HEK293 (cell line): Measurements from ENCODE around the gene AQP6.

ENCODE experiments used
- CTCF ChIA-PET: fragments of 350-600 bp; formaldehyde crosslinking; extraction: SDS; loops from one replicate; lab custom pipeline; 2021; ENCODE audit warnings: antibody characterized with exemption; lab: Yijun Ruan, JAX
- POLR2A ChIA-PET: fragments of 300-600 bp; formaldehyde crosslinking; extraction: SDS; loops from one replicate; lab custom pipeline; 2020; ENCODE audit warnings: antibody characterized with exemption, inconsistent platforms; lab: Yijun Ruan, JAX
- H3K27ac ChIP-seq: fragments of 200-500 bp; sonication (Bioruptor generic); 2 replicates; pipeline ENCODE4 v1.5.1; 2014; ENCODE audit warnings: low read depth, low read length, control low read depth, inconsistent platforms; ENCODE audit errors: extremely low read depth
- H3K36me3 ChIP-seq, 2 experiments: fragments of 200-500 bp in 1 of 2; sonication (Bioruptor generic) in 1 of 2; 1 replicate in 1 of 2; 2 replicates in 1 of 2; pipeline ENCODE4 v1.5.1; 2014 to 2017; ENCODE audit warnings: inconsistent platforms in 2 of 2, low read length in 2 of 2; ENCODE audit not compliant: control insufficient read depth in 2 of 2, insufficient read depth in 1 of 2
- H3K4me1 ChIP-seq: fragments of 200-500 bp; sonication (Bioruptor generic); 2 replicates; pipeline ENCODE4 v1.5.1; 2014; ENCODE audit warnings: mild to moderate bottlenecking, low read length, inconsistent platforms; ENCODE audit not compliant: control insufficient read depth, insufficient read depth
- H3K4me3 ChIP-seq: 2 replicates; pipeline ENCODE4 v1.5.1; 2011; ENCODE audit warnings: low read depth, mild to moderate bottlenecking, control low read depth, low read length, moderate library complexity
- H3K9me3 ChIP-seq: fragments of 200-500 bp; sonication (Bioruptor generic); 2 replicates; pipeline ENCODE4 v1.5.1; 2014; ENCODE audit warnings: low read depth, low read length, inconsistent platforms; ENCODE audit not compliant: control insufficient read depth, insufficient read depth
- CTCF ChIP-seq: fragments of 450-650 bp; formaldehyde crosslinking; IDR thresholded peaks from 2 replicates; pipeline ENCODE4 v1.5.1; 2016; ENCODE audit warnings: missing biosample characterization, missing genetic modification characterization
- HIC1 ChIP-seq: fragments of 450-650 bp; formaldehyde crosslinking; IDR thresholded peaks from 2 replicates; pipeline ENCODE4 v1.5.1; 2016; ENCODE audit warnings: missing biosample characterization, missing genetic modification characterization
- KLF7 ChIP-seq: fragments of 450-650 bp; formaldehyde crosslinking; IDR thresholded peaks from 2 replicates; pipeline ENCODE4 v1.5.1; 2016; ENCODE audit warnings: missing biosample characterization, missing genetic modification characterization, borderline replicate concordance
- MYNN ChIP-seq: fragments of 450-650 bp; formaldehyde crosslinking; IDR thresholded peaks from 2 replicates; pipeline ENCODE4 v1.5.1; 2016; ENCODE audit warnings: missing biosample characterization, missing genetic modification characterization, borderline replicate concordance
- PATZ1 ChIP-seq: fragments of 450-650 bp; formaldehyde crosslinking; IDR thresholded peaks from 2 replicates; pipeline ENCODE4 v1.5.1; 2016; ENCODE audit warnings: missing biosample characterization, missing genetic modification characterization
- PRDM2 ChIP-seq: fragments of 450-650 bp; formaldehyde crosslinking; IDR thresholded peaks from 2 replicates; pipeline ENCODE4 v1.5.1; 2016; ENCODE audit warnings: missing biosample characterization, missing genetic modification characterization, borderline replicate concordance
- SCRT2 ChIP-seq: fragments of 450-650 bp; formaldehyde crosslinking; IDR thresholded peaks from 2 replicates; pipeline ENCODE4 v1.5.1; 2016; ENCODE audit warnings: missing biosample characterization, missing genetic modification characterization
- TCF7L2 ChIP-seq: IDR thresholded peaks from 2 replicates; pipeline ENCODE4 v1.6.1; 2011; ENCODE audit warnings: low read depth, mild to moderate bottlenecking, inconsistent platforms, low read length, moderate library complexity, borderline replicate concordance
- ZEB2 ChIP-seq: fragments of 450-650 bp; formaldehyde crosslinking; IDR thresholded peaks from 2 replicates; pipeline ENCODE4 v1.5.1; 2016; ENCODE audit warnings: missing biosample characterization, missing genetic modification characterization
- ZNF16 ChIP-seq: fragments of 450-650 bp; formaldehyde crosslinking; IDR thresholded peaks from 2 replicates; pipeline ENCODE4 v1.5.1; 2016; ENCODE audit warnings: low read depth, missing biosample characterization, missing genetic modification characterization
- ZNF184 ChIP-seq: fragments of 450-650 bp; IDR thresholded peaks from 2 replicates; pipeline ENCODE4 v1.5.1; 2018; ENCODE audit warnings: missing biosample characterization, mild to moderate bottlenecking, missing genetic modification characterization
- ZNF19 ChIP-seq: fragments of 450-650 bp; formaldehyde crosslinking; IDR thresholded peaks from 2 replicates; pipeline ENCODE4; 2016; ENCODE audit warnings: missing biosample characterization, missing genetic modification characterization, low read depth
- ZNF223 ChIP-seq: fragments of 450-650 bp; formaldehyde crosslinking; IDR thresholded peaks from 2 replicates; pipeline ENCODE4 v1.5.1; 2016; ENCODE audit warnings: missing biosample characterization, missing genetic modification characterization
- ZNF274 ChIP-seq, 2 experiments: fragments of 200-500 bp in 1 of 2; fragments of 450-650 bp in 1 of 2; sonication (Bioruptor generic) in 1 of 2; formaldehyde crosslinking in 1 of 2; IDR thresholded peaks; 2 replicates each; pipeline versions ENCODE4 v1.5.1 to v1.6.1; 2014 to 2016; ENCODE audit warnings: borderline replicate concordance in 1 of 2, inconsistent platforms in 1 of 2, low read length in 1 of 2, missing biosample characterization in 1 of 2, missing genetic modification characterization in 1 of 2
- ZNF416 ChIP-seq: fragments of 450-650 bp; formaldehyde crosslinking; IDR thresholded peaks from 2 replicates; pipeline ENCODE4 v1.5.1; 2016; ENCODE audit warnings: missing biosample characterization, missing genetic modification characterization
- ZNF501 ChIP-seq: fragments of 450-650 bp; formaldehyde crosslinking; IDR thresholded peaks from 2 replicates; pipeline ENCODE4 v1.5.1; 2016; ENCODE audit warnings: missing biosample characterization, missing genetic modification characterization
- ZNF555 ChIP-seq: fragments of 450-650 bp; formaldehyde crosslinking; conservative IDR thresholded peaks from 2 replicates; pipeline ENCODE4 v1.5.1; 2017; ENCODE audit warnings: missing biosample characterization, mild to moderate bottlenecking, missing genetic modification characterization, inconsistent platforms
- ZNF558 ChIP-seq: fragments of 450-650 bp; formaldehyde crosslinking; IDR thresholded peaks from 2 replicates; pipeline ENCODE4 v1.5.1; 2016; ENCODE audit warnings: missing biosample characterization, missing genetic modification characterization
- ZNF664 ChIP-seq: fragments of 450-650 bp; formaldehyde crosslinking; IDR thresholded peaks from 2 replicates; pipeline ENCODE4 v1.5.1; 2016; ENCODE audit warnings: missing biosample characterization, missing genetic modification characterization
- ZNF837 ChIP-seq: fragments of 450-650 bp; formaldehyde crosslinking; IDR thresholded peaks from 2 replicates; pipeline ENCODE4 v1.5.1; 2016; ENCODE audit warnings: missing biosample characterization, missing genetic modification characterization
- ZSCAN4 ChIP-seq: fragments of 450-650 bp; formaldehyde crosslinking; IDR thresholded peaks from 2 replicates; pipeline ENCODE4 v1.5.1; 2017; ENCODE audit warnings: missing biosample characterization, missing genetic modification characterization

Gene AQP6

GRCh38 chr12:49923880-49924556 lies 48.7 kb upstream of the AQP6 start (continued):
- TF ChIP-seq CTCF (tag by site-specific recombination), result no peak
- TF ChIP-seq ZNF184 (tag by site-specific recombination), result no peak
- no peak for TF ChIP-seq SCRT2 (tag by site-specific recombination)
- TF ChIP-seq ZNF223 (tag by site-specific recombination), result no peak

- Histone ChIP-seq H3K4me1 (no peaks in the 10 kb centered on the region), H3K36me3 (no peaks in the 10 kb centered on the region), H3K9me3 (no peaks in the 10 kb centered on the region), H3K4me3 (no peak overlapping the region), H3K27ac (no peak overlapping the region)
- POLR2A ChIA-PET, result no interaction called here
- no peak for TF ChIP-seq ZNF558 (tag by site-specific recombination)
- no peak for TF ChIP-seq ZNF555 (tag by site-specific recombination)
- TF ChIP-seq ZNF19 (tag by site-specific recombination), result no peak
- TF ChIP-seq MYNN (tag by site-specific recombination), result no peak
- TF ChIP-seq ZNF416, result no peak
- TF ChIP-seq PATZ1, result no peak
- no peak for TF ChIP-seq ZNF837 (tag by site-specific recombination)
- TF ChIP-seq ZNF664 (tag by site-specific recombination), result no peak
- TF ChIP-seq ZNF501, result no peak
- no peak for TF ChIP-seq ZNF184 (tag by site-specific recombination)
- no peak for TF ChIP-seq ZNF274 (IDR thresholded peaks at IDR 0.05; ENCODE audit: low read length)
- no peak for TF ChIP-seq ZNF274 (tag by site-specific recombination; IDR thresholded peaks at IDR 0.05; ENCODE audit: borderline replicate concordance)
- no peak for TF ChIP-seq PRDM2 (tag by site-specific recombination)
- no peak for TF ChIP-seq ZEB2 (tag by site-specific recombination)
- TF ChIP-seq KLF7 (tag by site-specific recombination), result no peak
- TF ChIP-seq TCF7L2, result no peak
- no peak for TF ChIP-seq HIC1 (tag by site-specific recombination)
- no peak for TF ChIP-seq ZNF16 (tag by site-specific recombination)
- no peak for TF ChIP-seq ZSCAN4
- CTCF ChIA-PET, result interaction anchor here (1.6 to 2.1 kb wide), 2 partner anchors 21 to 42 kb away, joined by 6 read pairs; no protein-coding TSS in a partner anchor
Measured at GRCh38 chr12:49924628-49925246, 48.0 kb upstream of the AQP6 start.
